SK-N-SH (cell line): ENCODE results near the gene SLC25A25.

Source experiments
- CTCF ChIP-seq: fragments of 200-600 bp; sonication (generic); IDR thresholded peaks from 2 replicates; pipeline ENCODE4 v1.6.1; 2017; ENCODE audit warnings: antibody characterized with exemption, mild to moderate bottlenecking, moderate library complexity
- ELF1 ChIP-seq: IDR thresholded peaks from 2 replicates; pipeline ENCODE4 v1.4.0; 2012
- FOXM1 ChIP-seq: IDR thresholded peaks from 2 replicates; pipeline ENCODE4 v1.4.0; 2012; ENCODE audit warnings: low read depth, mild to moderate bottlenecking
- GABPA ChIP-seq: IDR thresholded peaks from 2 replicates; pipeline ENCODE4 v1.4.0; 2012; ENCODE audit warnings: low read depth, mild to moderate bottlenecking
- JUND ChIP-seq: IDR thresholded peaks from 2 replicates; pipeline ENCODE4 v1.4.0; 2012
- MXI1 ChIP-seq: IDR thresholded peaks from 2 replicates; pipeline ENCODE4 v1.6.1; 2012; ENCODE audit warnings: mild to moderate bottlenecking, low read depth, low read length, improper control_type of control experiment
- RAD21 ChIP-seq: IDR thresholded peaks from 2 replicates; pipeline ENCODE4 v1.6.1; 2012; ENCODE audit warnings: mild to moderate bottlenecking, low read length
- RCOR1 ChIP-seq: fragments of 150-350 bp; IDR thresholded peaks from 2 replicates; pipeline ENCODE4 v1.6.1; 2017; ENCODE audit warnings: antibody characterized with exemption, low read length
- REST ChIP-seq: IDR thresholded peaks from 2 replicates; pipeline ENCODE4 v1.6.1; 2012; ENCODE audit warnings: mild to moderate bottlenecking, low read depth, low read length, moderate library complexity
- SIN3A ChIP-seq: IDR thresholded peaks from 2 replicates; pipeline ENCODE4 v1.6.1; 2012; ENCODE audit warnings: low read depth, mild to moderate bottlenecking, low read length, moderate library complexity, borderline replicate concordance
- TAF1 ChIP-seq: IDR thresholded peaks from 2 replicates; pipeline ENCODE4 v1.6.1; 2012; ENCODE audit warnings: low read depth, mild to moderate bottlenecking, low read length, moderate library complexity, borderline replicate concordance
- YY1 ChIP-seq: IDR thresholded peaks from 2 replicates; pipeline ENCODE4 v1.4.0; 2012; ENCODE audit warnings: low read depth, mild to moderate bottlenecking
- TF ChIP-seq, protein P1 (sequence below): IDR thresholded peaks from 2 replicates; pipeline ENCODE4 v1.4.0; 2012; ENCODE audit warnings: low read depth, borderline replicate concordance

DNA sequence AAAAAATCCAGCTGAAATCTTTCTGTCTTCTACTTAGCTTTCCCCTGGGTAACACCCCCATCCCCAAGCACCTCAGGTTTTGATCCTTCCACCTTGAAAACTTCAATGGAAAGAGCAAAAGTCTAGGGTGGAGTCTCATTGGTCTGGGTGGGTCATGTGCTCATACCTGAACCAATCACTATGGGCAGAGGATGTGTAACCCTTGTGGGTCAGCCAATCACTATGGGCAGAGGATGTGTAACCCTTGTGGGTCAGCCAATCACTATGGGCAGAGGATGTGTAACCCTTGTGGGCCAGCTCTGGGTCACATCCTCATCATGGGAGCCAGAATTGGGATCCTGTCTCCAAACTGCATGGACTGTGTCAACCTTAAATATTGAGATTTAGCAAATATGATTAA, 19.4 kb upstream of the SLC25A25 start:
- TF ChIP-seq CTCF (no peak), REST (no peak), GABPA (no peak), JUND (no peak), ELF1 (no peak), FOXM1 (no peak), TAF1 (no peak), SIN3A (no peak), RAD21 (no peak), RCOR1 (no peak), YY1 (no peak), MXI1 (no peak)
- TF ChIP-seq, protein P1, sequence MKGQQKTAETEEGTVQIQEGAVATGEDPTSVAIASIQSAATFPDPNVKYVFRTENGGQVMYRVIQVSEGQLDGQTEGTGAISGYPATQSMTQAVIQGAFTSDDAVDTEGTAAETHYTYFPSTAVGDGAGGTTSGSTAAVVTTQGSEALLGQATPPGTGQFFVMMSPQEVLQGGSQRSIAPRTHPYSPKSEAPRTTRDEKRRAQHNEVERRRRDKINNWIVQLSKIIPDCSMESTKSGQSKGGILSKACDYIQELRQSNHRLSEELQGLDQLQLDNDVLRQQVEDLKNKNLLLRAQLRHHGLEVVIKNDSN: peak; percentile 48; the same call in 1 of the 2 replicates
